ENCODE results near the gene ADGRG6. TPM values are rescaled to one million over a fixed set of nuclear protein-coding genes. Genes with fewer than 3 reads are reported as not detected.

The ADGRG6 gene
- total RNA-seq, 1 experiment from 2014 or later = 30.3 TPM

- BruUV-seq (replicated peaks) = no TSS peak
- intact Hi-C loops (cut with micrococcal nuclease; ENCODE audit: unreplicated experiment) = no loop called here
- H3F3A ChIP-seq (ENCODE audit: insufficient read depth, low read depth) = no peaks in the 10 kb centered on the region
- H3K9me3 ChIP-seq (ENCODE audit: insufficient read depth, low read depth) = no peaks in the 10 kb centered on the region
- no peak overlapping the region for H2AFZ ChIP-seq
- no peak overlapping the region for H3K27ac ChIP-seq
- no peak overlapping the region for H3K4me2 ChIP-seq
- ChIA-PET POLR2A (ENCODE audit: unreplicated experiment) (no interaction called here), CTCF (no interaction called here)
- no peaks in the 10 kb centered on the region for H3K9me2 ChIP-seq (ENCODE audit: insufficient read depth)
- TF ChIP-seq EZH2 (IDR thresholded peaks at IDR 0.05; ENCODE audit: low read depth) (no peak), CTCF (conservative IDR thresholded peaks at IDR 0.05) (no peak)
- H3K79me2 ChIP-seq (ENCODE audit: low read depth) = no peaks in the 10 kb centered on the region
- no peaks in the 10 kb centered on the region for H3K36me3 ChIP-seq (ENCODE audit: low read depth)
- H3K4me3 ChIP-seq = no peak overlapping the region
- H4K20me1 ChIP-seq (ENCODE audit: insufficient read depth) = no peaks in the 10 kb centered on the region
- DNase-seq = no peak
- H3K27me3 ChIP-seq (ENCODE audit: insufficient read depth, low read depth) = no peaks in the 10 kb centered on the region
- no peaks in the 10 kb centered on the region for H3K4me1 ChIP-seq (replicated peaks; ENCODE audit: insufficient read depth)
Observed at GRCh38 chr6:142489722-142490610, 188.2 kb downstream of the ADGRG6 start.

Other genes starting within 250 kb of the ADGRG6 start
- not detected in 2 replicates for gene GJE1, start 169.1 kb upstream of the ADGRG6 start, total RNA-seq (2021)
- 0.35 TPM in 1 of 2 replicates, not detected in the other for gene NMBR, start 154.9 kb upstream of the ADGRG6 start, total RNA-seq (2021)
- 29.5 and 52.0 TPM in 2 replicates for gene VTA1, start 154.7 kb upstream of the ADGRG6 start, total RNA-seq (2021)